ENCODE measurements around the gene ZFP14. TPM values are rescaled to one million over a fixed set of nuclear protein-coding genes. Genes with fewer than 3 reads are reported as not detected.
"Not testable (repeated sequence)": the region's sequence is repeated elsewhere in the genome, so short reads cannot be mapped to it uniquely, and the experiment has no call there.

ZFP14 gene
- polyA plus RNA-seq, 1 experiment: 0.87 TPM

GRCh38 chr19:36330216-36330615 lies 48.8 kb downstream of the ZFP14 start:
- no peak for DNase-seq (ENCODE audit: low read depth)
- POLR2A ChIA-PET: no interaction called here
- no peak for TF ChIP-seq CTCF (IDR thresholded peaks at IDR 0.05; ENCODE audit: insufficient read depth, low read depth, low read length)
- peaks cover 7% of the 10 kb centered on the region for H3K36me3 ChIP-seq (ENCODE audit: control insufficient read depth, insufficient read depth, low read length)
- no peak overlapping the region for H3K4me3 ChIP-seq (ENCODE audit: low read depth, low read length)
- no peaks in the 10 kb centered on the region for H3K27me3 ChIP-seq (ENCODE audit: control insufficient read depth, insufficient read depth, low read length)
- CTCF ChIA-PET: no interaction called here

- POLR2A ChIA-PET; H3K4me3 ChIP-seq (ENCODE audit: low read depth, low read length); H3K27me3 ChIP-seq (ENCODE audit: control insufficient read depth, insufficient read depth, low read length); CTCF ChIA-PET; DNase-seq (ENCODE audit: low read depth); H3K36me3 ChIP-seq (ENCODE audit: control insufficient read depth, insufficient read depth, low read length): not testable (repeated sequence)
Measured at GRCh38 chr19:36329534-36329933, 49.5 kb downstream of the ZFP14 start.

GRCh38 chr19:36326649-36327048 lies 52.4 kb downstream of the ZFP14 start:
- DNase-seq (ENCODE audit: low read depth); H3K27me3 ChIP-seq (ENCODE audit: control insufficient read depth, insufficient read depth, low read length); H3K4me3 ChIP-seq (ENCODE audit: low read depth, low read length); CTCF ChIA-PET; H3K36me3 ChIP-seq (ENCODE audit: control insufficient read depth, insufficient read depth, low read length); POLR2A ChIA-PET: not testable (repeated sequence)

- POLR2A ChIA-PET; H3K36me3 ChIP-seq (ENCODE audit: control insufficient read depth, insufficient read depth, low read length); H3K4me3 ChIP-seq (ENCODE audit: low read depth, low read length); CTCF ChIA-PET; DNase-seq (ENCODE audit: low read depth); H3K27me3 ChIP-seq (ENCODE audit: control insufficient read depth, insufficient read depth, low read length): not testable (repeated sequence)
Measured at GRCh38 chr19:36315164-36315563, 63.8 kb downstream of the ZFP14 start.

GRCh38 chr19:36314053-36314452 lies 64.9 kb downstream of the ZFP14 start:
- H3K27me3 ChIP-seq (ENCODE audit: control insufficient read depth, insufficient read depth, low read length); CTCF ChIA-PET; DNase-seq (ENCODE audit: low read depth); H3K4me3 ChIP-seq (ENCODE audit: low read depth, low read length); H3K36me3 ChIP-seq (ENCODE audit: control insufficient read depth, insufficient read depth, low read length); POLR2A ChIA-PET: not testable (repeated sequence)

- POLR2A ChIA-PET; DNase-seq (ENCODE audit: low read depth); H3K36me3 ChIP-seq (ENCODE audit: control insufficient read depth, insufficient read depth, low read length); CTCF ChIA-PET; H3K27me3 ChIP-seq (ENCODE audit: control insufficient read depth, insufficient read depth, low read length); H3K4me3 ChIP-seq (ENCODE audit: low read depth, low read length): not testable (repeated sequence)
Measured at GRCh38 chr19:36311098-36311760, 67.8 kb downstream of the ZFP14 start.

- H3K36me3 ChIP-seq (ENCODE audit: control insufficient read depth, insufficient read depth, low read length); DNase-seq (ENCODE audit: low read depth); POLR2A ChIA-PET; CTCF ChIA-PET; H3K27me3 ChIP-seq (ENCODE audit: control insufficient read depth, insufficient read depth, low read length); H3K4me3 ChIP-seq (ENCODE audit: low read depth, low read length): not testable (repeated sequence)
Measured at GRCh38 chr19:36310416-36310990, 68.5 kb downstream of the ZFP14 start.

GRCh38 chr19:36309759-36310158 lies 69.2 kb downstream of the ZFP14 start:
- DNase-seq (ENCODE audit: low read depth); H3K36me3 ChIP-seq (ENCODE audit: control insufficient read depth, insufficient read depth, low read length); H3K27me3 ChIP-seq (ENCODE audit: control insufficient read depth, insufficient read depth, low read length); POLR2A ChIA-PET; H3K4me3 ChIP-seq (ENCODE audit: low read depth, low read length); CTCF ChIA-PET: not testable (repeated sequence)

- H3K27me3 ChIP-seq (ENCODE audit: control insufficient read depth, insufficient read depth, low read length); H3K36me3 ChIP-seq (ENCODE audit: control insufficient read depth, insufficient read depth, low read length); POLR2A ChIA-PET; CTCF ChIA-PET; DNase-seq (ENCODE audit: low read depth); H3K4me3 ChIP-seq (ENCODE audit: low read depth, low read length): not testable (repeated sequence)
Measured at GRCh38 chr19:36309309-36309708, 69.7 kb downstream of the ZFP14 start.

- H3K4me3 ChIP-seq (ENCODE audit: low read depth, low read length); DNase-seq (ENCODE audit: low read depth); CTCF ChIA-PET; H3K27me3 ChIP-seq (ENCODE audit: control insufficient read depth, insufficient read depth, low read length); POLR2A ChIA-PET; H3K36me3 ChIP-seq (ENCODE audit: control insufficient read depth, insufficient read depth, low read length): not testable (repeated sequence)
Measured at GRCh38 chr19:36292317-36292716, 86.7 kb downstream of the ZFP14 start.

All from BJ (cell line).